GM12878 (cell line): Measurements from ENCODE around the gene SLAMF1.

ENCODE experiments used
- GABPA ChIP-seq: IDR thresholded peaks from 2 replicates; pipeline ENCODE4 v1.6.1; 2014; ENCODE audit warnings: antibody characterized with exemption, low read depth, mild to moderate bottlenecking, inconsistent platforms
- MYB ChIP-seq: fragments of 150-350 bp; IDR thresholded peaks from 2 replicates; pipeline ENCODE4 v1.6.1; 2014; ENCODE audit warnings: mild to moderate bottlenecking, low read depth, low read length, borderline replicate concordance
- ZNF274 ChIP-seq: IDR thresholded peaks from one replicate; pipeline ENCODE4 v1.8.0; 2011; ENCODE audit not compliant: insufficient read length, insufficient read depth
- TF ChIP-seq, protein P1 (sequence below), 3 experiments: IDR thresholded peaks in 2 of 3; conservative IDR thresholded peaks in 1 of 3; 2 replicates each; pipeline ENCODE4 v1.5.1; 2011; ENCODE audit warnings: low read depth in 3 of 3, low read length in 3 of 3, mild to moderate bottlenecking in 3 of 3, control low read depth in 2 of 3, moderate library complexity in 2 of 3, inconsistent platforms in 1 of 3, mixed read lengths in 1 of 3; ENCODE audit not compliant: control insufficient read depth in 2 of 3, insufficient read depth in 1 of 3; ENCODE audit errors: extremely low read depth in 1 of 3
- TF ChIP-seq, protein P2 (sequence below): IDR thresholded peaks from 2 replicates; pipeline ENCODE4 v1.6.1; 2011; ENCODE audit warnings: borderline replicate concordance, low read depth, mild to moderate bottlenecking, moderate library complexity, mixed read lengths, low read length; ENCODE audit not compliant: insufficient read depth; ENCODE audit errors: extremely low read length

GRCh38 chr1:160597705-160598104, 49.1 kb downstream of the SLAMF1 start:
- TF ChIP-seq MYB = no peak
- TF ChIP-seq, protein P1, sequence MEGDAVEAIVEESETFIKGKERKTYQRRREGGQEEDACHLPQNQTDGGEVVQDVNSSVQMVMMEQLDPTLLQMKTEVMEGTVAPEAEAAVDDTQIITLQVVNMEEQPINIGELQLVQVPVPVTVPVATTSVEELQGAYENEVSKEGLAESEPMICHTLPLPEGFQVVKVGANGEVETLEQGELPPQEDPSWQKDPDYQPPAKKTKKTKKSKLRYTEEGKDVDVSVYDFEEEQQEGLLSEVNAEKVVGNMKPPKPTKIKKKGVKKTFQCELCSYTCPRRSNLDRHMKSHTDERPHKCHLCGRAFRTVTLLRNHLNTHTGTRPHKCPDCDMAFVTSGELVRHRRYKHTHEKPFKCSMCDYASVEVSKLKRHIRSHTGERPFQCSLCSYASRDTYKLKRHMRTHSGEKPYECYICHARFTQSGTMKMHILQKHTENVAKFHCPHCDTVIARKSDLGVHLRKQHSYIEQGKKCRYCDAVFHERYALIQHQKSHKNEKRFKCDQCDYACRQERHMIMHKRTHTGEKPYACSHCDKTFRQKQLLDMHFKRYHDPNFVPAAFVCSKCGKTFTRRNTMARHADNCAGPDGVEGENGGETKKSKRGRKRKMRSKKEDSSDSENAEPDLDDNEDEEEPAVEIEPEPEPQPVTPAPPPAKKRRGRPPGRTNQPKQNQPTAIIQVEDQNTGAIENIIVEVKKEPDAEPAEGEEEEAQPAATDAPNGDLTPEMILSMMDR (IDR thresholded peaks at IDR 0.05 in 2 of 3, conservative IDR thresholded peaks at IDR 0.05 in 1 of 3; ENCODE audit: control insufficient read depth in 2 of 3, extremely low read depth in 1 of 3, insufficient read depth in 1 of 3, low read depth in 3 of 3, low read length in 3 of 3) = no peak
- TF ChIP-seq, protein P2, sequence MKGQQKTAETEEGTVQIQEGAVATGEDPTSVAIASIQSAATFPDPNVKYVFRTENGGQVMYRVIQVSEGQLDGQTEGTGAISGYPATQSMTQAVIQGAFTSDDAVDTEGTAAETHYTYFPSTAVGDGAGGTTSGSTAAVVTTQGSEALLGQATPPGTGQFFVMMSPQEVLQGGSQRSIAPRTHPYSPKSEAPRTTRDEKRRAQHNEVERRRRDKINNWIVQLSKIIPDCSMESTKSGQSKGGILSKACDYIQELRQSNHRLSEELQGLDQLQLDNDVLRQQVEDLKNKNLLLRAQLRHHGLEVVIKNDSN = no peak
- TF ChIP-seq GABPA = no peak
- TF ChIP-seq ZNF274 = no peak
